ENCODE measurements around the gene FOXD3. TPM values are rescaled to one million over a fixed set of nuclear protein-coding genes. Genes with fewer than 3 reads are reported as not detected.

Gene FOXD3
- total RNA-seq, 6 donors from 2014 or later: 0.09 TPM; not detected in 5

DNA sequence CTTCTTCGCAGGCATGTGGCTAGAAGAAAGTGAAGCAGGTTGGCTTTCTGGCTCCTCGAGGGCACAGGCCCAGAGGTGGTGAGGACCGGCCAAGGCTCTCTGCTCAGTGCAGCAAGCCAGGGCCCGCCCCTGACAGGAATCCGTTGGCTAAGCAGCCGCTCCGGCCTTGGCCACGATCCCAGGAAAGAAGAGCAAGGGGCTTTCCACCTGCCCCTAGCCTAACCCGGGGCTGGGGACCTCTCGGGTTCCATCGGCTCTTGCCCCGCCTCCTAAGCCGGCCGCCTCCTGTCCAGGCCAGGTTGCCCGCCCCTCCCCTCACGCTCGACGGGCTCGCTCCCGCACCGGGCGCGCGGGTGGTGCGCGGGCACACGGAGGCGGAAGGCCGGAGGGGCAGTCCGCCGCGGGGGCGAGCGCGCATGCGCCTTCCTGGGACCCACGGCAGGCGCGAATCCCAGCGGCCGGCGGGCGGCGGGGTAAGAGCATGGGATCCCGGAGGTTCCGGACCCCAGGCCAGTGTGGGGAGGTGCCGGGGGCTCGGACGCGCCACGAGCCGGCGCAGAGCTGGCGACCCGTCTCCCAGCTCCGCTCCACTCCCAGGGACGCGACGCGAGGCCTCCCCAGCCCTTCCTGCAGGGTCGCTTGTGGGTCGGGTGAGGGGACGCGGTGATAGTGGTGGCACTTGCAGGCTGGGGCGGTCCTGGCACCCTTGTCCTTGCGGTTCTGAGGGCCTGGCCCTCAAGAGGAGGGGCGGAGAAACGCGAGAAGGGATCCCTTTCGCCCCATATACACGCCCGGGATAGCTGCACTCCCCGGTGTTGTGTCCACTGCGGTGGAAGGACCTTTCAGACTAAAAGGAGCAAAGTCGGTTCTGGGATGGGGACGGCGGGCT, 45.1 kb downstream of the FOXD3 start, which contains the start of gene ALG6:
Gene ALG6, plus strand, starts transcription at position 413 of the 889 bp plus-strand sequence. CDS start 3,351 bp downstream, outside the sequence.
- peak; percentile 97 to 100 for DNase-seq
- no peaks in the 10 kb centered on the region for H3K9me3 ChIP-seq
- H3K27ac ChIP-seq: peak within 1 kb of the TSS; percentile 76 to 92 (median 84)
- ATAC-seq (ENCODE audit: low FRiP score in 2 of 2): peak; percentile 98 to 100
- peaks cover 9 to 13% (median 11%) of the 10 kb centered on the region in 4 donors for H3K4me1 ChIP-seq
- peaks cover 0 to 14% (median 10%) of the 10 kb centered on the region in 4 donors for H3K36me3 ChIP-seq
- WGBS, 2 donors: 2 to 3% methylated on average over 12 to 43 of the region's 77 CpGs
- H3K27me3 ChIP-seq: no peaks in the 10 kb centered on the region
- no peak for TF ChIP-seq EP300 (IDR thresholded peaks at IDR 0.05)
- TF ChIP-seq POLR2AphosphoS5 (IDR thresholded peaks at IDR 0.05): peak; percentile 62 to 73
- peak in 3 of 4 donors; percentile 32 to 90 (median 72) for TF ChIP-seq POLR2A (IDR thresholded peaks at IDR 0.05)
- TF ChIP-seq CTCF (IDR thresholded peaks at IDR 0.05): peak in 3 of 6 experiments; percentile 20 to 56 (median 53)
- H3K4me3 ChIP-seq: peak within 1 kb of the TSS; percentile 46 to 90 (median 80)

- peaks cover 9 to 13% (median 11%) of the 10 kb centered on the region in 4 donors for H3K4me1 ChIP-seq
- H3K4me3 ChIP-seq: peak overlapping the region; percentile 37 to 90 (median 80)
- H3K36me3 ChIP-seq: peaks cover 0 to 19% (median 10%) of the 10 kb centered on the region in 4 donors
- DNase-seq (no peak), ATAC-seq (ENCODE audit: low FRiP score in 2 of 2) (peak in 1 of 2 donors; percentile 13)
- peak overlapping the region; percentile 76 to 92 (median 84) for H3K27ac ChIP-seq
- H3K9me3 ChIP-seq: no peaks in the 10 kb centered on the region
- H3K27me3 ChIP-seq: no peaks in the 10 kb centered on the region
- TF ChIP-seq EP300 (IDR thresholded peaks at IDR 0.05): no peak
- TF ChIP-seq CTCF (IDR thresholded peaks at IDR 0.05): no peak
- no peak for TF ChIP-seq POLR2AphosphoS5 (IDR thresholded peaks at IDR 0.05)
- TF ChIP-seq POLR2A (IDR thresholded peaks at IDR 0.05): no peak
- 4 to 8% methylated on average over 10 of the region's 10 CpGs for WGBS, 2 donors
These were observed 45.8 kb downstream of the FOXD3 start for GRCh38 chr1:63368131-63368530.

Small RNA genes within 50 kb of the gene (small RNA-seq; reads per million reads assigned to genes)
- gene MIR6068: 0 reads per million in 4 donors
- gene RF00019: 0 reads per million in 4 donors

Other genes with a start within 250 kb of the FOXD3 start
- gene ALG6, start 45.1 kb downstream of the FOXD3 start, total RNA-seq: 10 to 100 TPM in 2 of 6 donors, 1 to 10 TPM in 3, under 1 TPM in 1; 1.00 to 15.7 (median 9.3) TPM
- gene ITGB3BP, start 200.7 kb downstream of the FOXD3 start, total RNA-seq: 10 to 100 TPM in 3 of 6 donors, 1 to 10 TPM in 3; 8.2 to 14.7 (median 10.4) TPM
- 10 to 100 TPM in 2 of 6 donors, 1 to 10 TPM in 4; 2.1 to 20.4 (median 4.7) TPM for gene EFCAB7, start 201.0 kb downstream of the FOXD3 start, total RNA-seq

All from upper lobe of left lung (tissue), 6 donors.